ENCODE results near the gene GMCL2.

Gene GMCL2

GRCh38 chr5:178145965-178146820, 41.0 kb downstream of the GMCL2 start:
- no peak for DNase-seq (ENCODE audit: extremely low read depth in 1 of 2, low read depth in 1 of 2)

- no peak for DNase-seq (ENCODE audit: extremely low read depth in 1 of 2, low read depth in 1 of 2)
Observed at GRCh38 chr5:178143901-178144300, 43.3 kb downstream of the GMCL2 start.

DNA sequence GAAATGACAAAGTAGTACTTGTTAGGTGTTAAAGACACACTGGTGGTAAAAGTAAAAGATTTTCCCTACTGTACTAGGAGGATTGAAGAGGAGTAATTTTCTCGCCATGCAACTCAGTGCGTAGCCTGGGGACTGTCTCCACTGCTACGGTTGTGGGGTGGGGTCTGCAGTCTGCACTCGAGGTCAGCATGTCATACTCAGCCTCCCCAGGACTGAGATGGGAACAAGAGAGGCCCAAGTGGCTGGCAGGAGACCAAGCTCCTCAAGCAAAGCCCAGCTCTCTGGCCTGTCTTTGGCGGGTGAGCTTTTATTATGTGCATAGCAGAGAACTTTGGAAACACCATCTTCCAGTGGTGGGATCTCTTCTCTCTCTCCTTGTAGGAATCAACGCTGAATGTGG, 43.9 kb downstream of the GMCL2 start:
- no peak for DNase-seq (ENCODE audit: extremely low read depth in 1 of 2, low read depth in 1 of 2)

DNA sequence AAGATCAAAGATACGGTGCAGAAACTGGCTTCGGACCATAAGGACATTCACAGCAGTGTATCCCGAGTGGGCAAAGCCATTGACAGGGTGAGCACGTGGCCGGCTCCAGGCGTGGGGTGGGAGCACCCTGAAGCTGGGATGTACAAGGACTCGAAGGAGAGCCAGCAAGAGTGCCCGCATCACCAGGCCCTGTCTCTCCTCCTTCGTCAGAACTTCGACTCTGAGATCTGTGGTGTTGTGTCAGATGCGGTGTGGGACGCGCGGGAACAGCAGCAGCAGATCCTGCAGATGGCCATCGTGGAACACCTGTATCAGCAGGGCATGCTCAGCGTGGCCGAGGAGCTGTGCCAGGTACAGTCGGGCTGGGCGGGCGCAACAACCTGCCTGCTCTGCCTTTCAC, 44.5 kb downstream of the GMCL2 start:
- DNase-seq (ENCODE audit: extremely low read depth in 1 of 2, low read depth in 1 of 2), result no peak

DNA sequence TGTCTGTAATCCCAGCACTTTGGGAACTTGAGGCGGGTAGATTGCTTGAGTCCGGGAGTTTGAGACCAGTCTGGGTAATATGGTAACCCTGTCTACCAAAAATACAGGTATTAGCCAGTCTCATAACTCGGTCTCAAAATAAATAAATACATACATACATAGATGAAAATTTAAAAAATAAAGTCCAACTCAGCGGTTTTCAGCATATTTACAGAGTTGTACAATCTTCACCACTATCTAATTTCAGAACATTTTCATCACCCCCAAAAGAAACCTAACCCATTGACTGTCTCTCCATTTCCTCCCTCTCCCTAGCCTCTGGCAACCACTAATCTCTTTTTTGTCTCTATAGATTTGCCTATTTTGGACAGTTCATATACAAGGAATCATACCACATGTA, 45.6 kb downstream of the GMCL2 start:
- DNase-seq (ENCODE audit: extremely low read depth in 1 of 2, low read depth in 1 of 2), result no peak

GRCh38 chr5:178137991-178138390, 49.2 kb downstream of the GMCL2 start:
- no peak for DNase-seq (ENCODE audit: extremely low read depth in 1 of 2, low read depth in 1 of 2)

DNA sequence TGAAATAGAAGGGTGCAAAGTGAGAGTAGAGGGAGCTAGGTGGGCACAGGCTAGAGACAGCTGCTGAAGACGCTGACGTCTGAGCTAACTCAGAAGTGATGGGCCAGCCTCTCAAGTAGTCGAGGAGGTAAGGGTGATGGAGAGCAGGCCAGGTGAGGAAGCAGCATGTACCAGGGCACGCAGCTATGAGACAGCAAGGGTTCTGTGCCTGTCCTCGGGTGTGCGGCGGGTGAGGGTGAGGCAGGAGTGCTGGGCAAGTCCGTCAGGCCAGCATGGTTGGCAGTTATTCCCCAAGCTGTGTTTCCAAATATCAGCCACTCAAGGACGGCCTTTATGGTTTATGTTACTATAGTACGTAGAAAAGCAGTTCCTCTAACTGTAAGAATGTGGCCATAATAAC, 50.2 kb downstream of the GMCL2 start:
- DNase-seq (ENCODE audit: extremely low read depth in 1 of 2, low read depth in 1 of 2), result no peak

Data from stimulated activated CD8-positive, alpha-beta memory T cell treated with anti-CD3 and anti-CD28 coated beads, Interleukin-7, amount 100 ng/mL, for 48 hours (primary cell).